Stimulated activated CD4-positive, alpha-beta T cell treated with anti-CD3 and anti-CD28 coated beads, Interleukin-12 subunit alpha, Interleukin-12 subunit beta, amount 100 ng/mL, for 48 hours (primary cell): ENCODE data around the gene NEB.
"Not testable (repeated sequence)": the region's sequence is repeated elsewhere in the genome, so short reads cannot be mapped to it uniquely, and the experiment has no call there.

Experiments
- DNase-seq, 3 donors: peaks; one replicate each; pipeline ENCODE4 v3.0.0-alpha.2; 2020; ENCODE audit warnings: low read depth in 2 of 3, low spot score in 1 of 3

Gene NEB

DNA sequence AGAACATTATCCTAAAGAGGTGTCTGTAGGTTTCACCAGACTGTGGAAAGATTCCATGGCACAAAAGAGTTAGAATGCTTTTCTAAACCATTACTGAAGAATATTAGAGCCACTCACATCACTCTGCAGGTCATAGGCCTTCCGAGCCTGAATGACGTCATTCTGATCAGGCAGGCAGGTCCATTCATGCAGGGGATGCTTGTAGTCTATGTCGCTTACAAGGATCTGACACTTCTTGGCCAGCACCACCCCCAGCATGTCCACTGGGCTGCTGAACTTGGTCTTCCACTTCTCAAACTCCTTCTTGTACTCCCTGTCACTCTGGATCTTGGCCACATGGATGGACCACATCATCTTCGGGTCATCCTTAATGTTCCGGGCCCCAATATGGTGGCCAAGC, 120.1 kb downstream of the NEB start:
- DNase-seq = no peak

DNA sequence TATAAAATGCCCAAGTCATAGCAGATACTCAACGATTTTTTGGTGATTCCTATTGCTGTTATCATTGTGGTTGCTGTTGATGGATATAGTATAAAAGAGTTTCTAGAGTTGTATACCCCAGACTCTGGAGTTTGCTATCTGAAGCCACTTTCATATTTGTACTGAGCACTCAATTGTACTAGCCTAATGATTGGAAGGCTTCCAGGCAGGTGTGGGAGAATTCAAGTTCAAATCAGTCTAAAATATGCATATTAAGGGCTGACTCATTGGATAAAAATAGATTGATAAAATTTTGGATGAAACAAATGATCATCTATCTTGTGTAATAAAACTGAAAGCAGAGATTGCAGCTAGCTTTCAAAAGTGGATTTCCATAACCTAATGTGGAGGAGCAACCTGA, 122.9 kb downstream of the NEB start:
- no peak for DNase-seq

DNA sequence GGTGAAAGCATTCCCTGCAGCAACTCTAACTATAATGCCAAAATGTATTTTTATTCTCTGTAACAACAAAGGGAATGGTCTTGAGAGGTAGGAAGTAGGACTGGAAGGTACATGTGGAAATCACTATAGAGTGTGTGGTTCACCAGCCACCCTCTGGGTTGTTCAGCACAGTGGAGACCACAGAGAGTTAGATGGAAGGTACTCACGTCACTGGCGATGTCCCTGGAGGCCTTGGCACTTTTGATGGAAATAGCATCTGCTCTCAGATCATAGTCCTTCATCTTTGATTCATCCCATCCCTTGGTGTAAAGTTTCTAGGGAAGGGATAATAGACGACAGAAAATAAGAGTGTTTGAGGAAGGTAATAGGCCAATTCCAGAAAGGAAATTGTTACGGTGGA, 124.0 kb downstream of the NEB start:
- DNase-seq = no peak

DNA sequence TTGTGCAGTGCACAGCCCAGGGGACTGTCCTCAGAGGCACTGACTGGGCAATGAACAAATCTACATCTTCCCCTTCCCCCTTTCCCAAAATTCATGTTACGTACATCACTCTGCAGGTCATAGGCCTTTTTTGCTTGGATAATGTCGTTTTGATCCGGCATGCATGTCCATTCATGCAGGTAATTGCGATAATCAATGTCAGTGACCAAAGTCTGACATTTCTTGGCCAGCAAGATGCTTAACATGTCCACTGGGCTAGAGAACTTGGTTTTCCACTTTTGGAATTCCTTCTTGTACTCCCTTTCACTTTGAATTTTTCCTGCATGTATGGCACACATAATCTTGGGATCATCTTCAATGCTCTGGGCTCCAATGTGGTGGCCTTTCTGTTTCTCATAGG, 124.6 kb downstream of the NEB start:
- DNase-seq = no peak

DNA sequence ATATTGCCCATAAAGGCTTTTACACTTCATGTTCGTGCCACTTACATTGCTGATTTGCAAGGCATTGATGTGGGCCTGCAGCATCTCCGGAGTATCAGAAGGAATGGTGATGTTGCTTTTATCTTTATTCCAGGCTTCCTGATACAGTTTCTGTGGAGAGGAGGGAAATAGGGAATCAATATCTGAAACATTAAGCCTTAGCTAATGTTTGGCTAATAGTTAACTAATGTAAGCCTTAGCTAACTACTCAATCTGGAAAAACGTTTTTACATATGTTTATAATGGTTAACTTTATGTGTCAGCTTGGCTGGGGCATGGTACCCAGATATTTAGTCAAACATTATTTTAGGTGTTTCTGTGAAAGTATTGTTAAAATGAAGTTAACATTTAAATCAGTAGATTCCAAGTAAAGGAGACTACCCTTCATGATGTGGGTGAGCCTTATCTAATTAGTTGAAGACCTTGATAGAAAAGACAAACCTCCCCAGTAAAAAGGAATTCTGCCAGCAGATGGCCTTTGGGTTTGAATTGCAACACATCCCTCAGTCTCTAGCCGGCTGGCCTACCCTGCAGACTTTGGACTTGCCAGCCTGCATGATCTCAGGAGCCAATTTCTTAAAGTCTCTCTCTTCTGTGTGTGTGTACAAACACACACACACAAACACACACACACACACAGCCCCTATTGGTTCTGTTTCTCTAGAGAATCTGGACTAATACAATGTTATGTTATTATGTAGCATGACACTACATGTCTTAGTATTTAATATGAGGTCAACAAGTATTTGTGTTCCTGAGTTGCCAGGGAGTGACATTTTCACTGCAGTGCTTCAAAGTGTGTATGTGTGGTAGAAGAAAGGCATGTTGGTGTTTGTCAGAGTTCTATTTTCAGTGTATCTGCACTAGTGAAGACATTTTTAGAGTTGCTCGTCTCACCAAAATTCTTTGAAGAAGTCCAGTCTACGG, 126.5 kb downstream of the NEB start:
- DNase-seq = not testable (repeated sequence)

DNA sequence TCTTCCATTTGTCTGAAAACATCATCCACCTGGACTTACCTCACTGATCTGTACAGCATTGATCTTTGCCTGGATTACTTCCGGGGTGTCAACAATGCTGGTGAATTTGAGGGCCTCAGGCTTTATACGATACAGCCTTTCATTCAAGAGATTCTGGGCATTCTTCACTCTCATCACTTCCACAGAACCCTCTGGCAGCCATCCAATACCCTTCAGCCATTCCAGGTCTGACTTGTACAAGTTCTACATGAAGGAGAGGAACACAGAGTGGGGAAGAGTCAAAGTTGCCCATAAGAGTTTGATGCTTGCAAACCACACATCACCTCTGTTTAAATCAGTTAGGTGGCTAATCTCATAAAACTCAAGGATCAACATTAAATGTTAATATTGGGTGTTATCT, 130.7 kb downstream of the NEB start:
- not testable (repeated sequence) for DNase-seq

DNA sequence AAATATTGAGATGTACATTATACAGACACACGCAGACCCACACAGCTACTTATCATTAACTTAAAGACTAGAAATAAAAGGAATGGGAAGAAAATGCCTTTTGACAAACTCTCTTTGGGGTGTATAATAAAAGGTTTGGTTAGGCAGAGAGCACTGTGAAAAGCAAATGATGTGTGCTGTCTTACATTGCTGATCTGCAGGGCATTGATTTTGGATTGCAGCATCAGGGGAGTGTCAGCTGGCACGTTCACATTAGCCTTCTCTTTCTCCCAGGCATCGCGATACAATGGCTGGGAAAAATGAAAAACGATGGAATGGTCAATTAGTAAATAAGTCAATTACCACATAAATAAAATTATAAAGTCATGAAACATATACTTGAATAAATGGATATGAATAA, 131.9 kb downstream of the NEB start:
- DNase-seq = not testable (repeated sequence)

DNA sequence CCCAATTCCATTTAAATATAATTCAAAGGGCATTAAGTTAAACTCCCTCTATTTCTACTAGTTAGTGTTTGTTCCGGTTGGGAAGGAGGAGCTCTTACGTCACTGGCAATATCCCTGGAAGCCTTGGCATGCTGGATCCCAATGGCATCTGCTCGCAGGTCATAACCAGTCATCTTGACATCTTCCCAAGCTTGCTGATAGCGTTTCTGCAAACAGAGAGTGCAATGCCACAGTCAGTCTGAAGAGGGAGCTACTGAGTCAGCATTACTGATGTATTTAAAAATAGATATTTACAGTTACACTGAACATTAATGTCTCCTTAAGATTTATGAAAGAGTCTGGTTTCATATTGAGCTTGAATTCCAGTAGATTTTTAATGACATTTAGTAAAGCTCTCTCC, 132.5 kb downstream of the NEB start:
- not testable (repeated sequence) for DNase-seq

DNA sequence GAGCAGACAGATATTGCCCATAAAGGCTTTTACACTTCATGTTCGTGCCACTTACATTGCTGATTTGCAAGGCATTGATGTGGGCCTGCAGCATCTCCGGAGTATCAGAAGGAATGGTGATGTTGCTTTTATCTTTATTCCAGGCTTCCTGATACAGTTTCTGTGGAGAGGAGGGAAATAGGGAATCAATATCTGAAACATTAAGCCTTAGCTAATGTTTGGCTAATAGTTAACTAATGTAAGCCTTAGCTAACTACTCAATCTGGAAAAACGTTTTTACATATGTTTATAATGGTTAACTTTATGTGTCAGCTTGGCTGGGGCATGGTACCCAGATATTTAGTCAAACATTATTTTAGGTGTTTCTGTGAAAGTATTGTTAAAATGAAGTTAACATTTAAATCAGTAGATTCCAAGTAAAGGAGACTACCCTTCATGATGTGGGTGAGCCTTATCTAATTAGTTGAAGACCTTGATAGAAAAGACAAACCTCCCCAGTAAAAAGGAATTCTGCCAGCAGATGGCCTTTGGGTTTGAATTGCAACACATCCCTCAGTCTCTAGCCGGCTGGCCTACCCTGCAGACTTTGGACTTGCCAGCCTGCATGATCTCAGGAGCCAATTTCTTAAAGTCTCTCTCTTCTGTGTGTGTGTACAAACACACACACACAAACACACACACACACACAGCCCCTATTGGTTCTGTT, 137.2 kb downstream of the NEB start:
- DNase-seq = not testable (repeated sequence)

DNA sequence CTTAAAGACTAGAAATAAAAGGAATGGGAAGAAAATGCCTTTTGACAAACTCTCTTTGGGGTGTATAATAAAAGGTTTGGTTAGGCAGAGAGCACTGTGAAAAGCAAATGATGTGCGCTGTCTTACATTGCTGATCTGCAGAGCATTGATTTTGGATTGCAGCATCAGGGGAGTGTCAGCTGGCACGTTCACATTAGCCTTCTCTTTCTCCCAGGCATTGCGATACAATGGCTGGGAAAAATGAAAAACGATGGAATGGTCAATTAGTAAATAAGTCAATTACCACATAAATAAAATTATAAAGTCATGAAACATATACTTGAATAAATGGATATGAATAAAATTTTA, 142.4 kb downstream of the NEB start:
- not testable (repeated sequence) for DNase-seq

DNA sequence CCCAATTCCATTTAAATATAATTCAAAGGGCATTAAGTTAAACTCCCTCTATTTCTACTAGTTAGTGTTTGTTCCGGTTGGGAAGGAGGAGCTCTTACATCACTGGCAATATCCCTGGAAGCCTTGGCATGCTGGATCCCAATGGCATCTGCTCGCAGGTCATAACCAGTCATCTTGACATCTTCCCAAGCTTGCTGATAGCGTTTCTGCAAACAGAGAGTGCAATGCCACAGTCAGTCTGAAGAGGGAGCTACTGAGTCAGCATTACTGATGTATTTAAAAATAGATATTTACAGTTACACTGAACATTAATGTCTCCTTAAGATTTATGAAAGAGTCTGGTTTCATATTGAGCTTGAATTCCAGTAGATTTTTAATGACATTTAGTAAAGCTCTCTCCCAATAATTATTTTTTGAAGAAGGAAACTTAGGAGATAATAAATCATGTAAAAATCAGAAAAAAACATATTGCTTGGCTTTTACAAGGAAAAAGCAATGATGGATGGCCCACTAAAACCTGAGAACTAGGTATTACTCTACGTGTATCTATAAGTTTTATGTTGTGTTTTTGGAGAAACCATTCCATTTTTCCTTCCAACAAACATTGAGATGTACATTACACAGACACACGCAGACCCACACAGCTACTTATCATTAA, 142.9 kb downstream of the NEB start:
- not testable (repeated sequence) for DNase-seq

DNA sequence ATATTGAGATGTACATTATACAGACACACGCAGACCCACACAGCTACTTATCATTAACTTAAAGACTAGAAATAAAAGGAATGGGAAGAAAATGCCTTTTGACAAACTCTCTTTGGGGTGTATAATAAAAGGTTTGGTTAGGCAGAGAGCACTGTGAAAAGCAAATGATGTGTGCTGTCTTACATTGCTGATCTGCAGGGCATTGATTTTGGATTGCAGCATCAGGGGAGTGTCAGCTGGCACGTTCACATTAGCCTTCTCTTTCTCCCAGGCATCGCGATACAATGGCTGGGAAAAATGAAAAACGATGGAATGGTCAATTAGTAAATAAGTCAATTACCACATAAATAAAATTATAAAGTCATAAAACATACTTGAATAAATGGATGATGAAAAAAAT, 153.0 kb downstream of the NEB start:
- not testable (repeated sequence) for DNase-seq

DNA sequence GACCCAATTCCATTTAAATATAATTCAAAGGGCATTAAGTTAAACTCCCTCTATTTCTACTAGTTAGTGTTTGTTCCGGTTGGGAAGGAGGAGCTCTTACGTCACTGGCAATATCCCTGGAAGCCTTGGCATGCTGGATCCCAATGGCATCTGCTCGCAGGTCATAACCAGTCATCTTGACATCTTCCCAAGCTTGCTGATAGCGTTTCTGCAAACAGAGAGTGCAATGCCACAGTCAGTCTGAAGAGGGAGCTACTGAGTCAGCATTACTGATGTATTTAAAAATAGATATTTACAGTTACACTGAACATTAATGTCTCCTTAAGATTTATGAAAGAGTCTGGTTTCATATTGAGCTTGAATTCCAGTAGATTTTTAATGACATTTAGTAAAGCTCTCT, 153.6 kb downstream of the NEB start:
- not testable (repeated sequence) for DNase-seq

DNA sequence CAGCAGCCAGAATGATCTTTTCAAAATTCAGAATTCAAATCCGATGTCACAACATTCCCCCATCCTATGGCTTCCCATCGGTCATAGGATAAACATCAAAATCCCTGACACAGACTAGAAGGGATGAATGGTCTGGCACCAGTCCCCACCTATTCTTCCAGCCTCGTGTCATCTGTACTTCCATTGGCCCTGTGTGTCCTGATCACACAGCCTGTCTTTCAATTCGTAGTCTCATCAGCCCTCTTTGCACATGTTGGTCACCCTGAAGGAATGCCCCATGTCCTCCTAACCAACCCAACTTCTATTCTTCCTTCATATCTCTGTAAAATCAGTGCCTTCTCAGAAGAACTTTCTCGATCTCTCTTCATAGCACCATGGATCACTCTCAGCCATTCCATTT, 157.2 kb downstream of the NEB start:
- DNase-seq = no peak

DNA sequence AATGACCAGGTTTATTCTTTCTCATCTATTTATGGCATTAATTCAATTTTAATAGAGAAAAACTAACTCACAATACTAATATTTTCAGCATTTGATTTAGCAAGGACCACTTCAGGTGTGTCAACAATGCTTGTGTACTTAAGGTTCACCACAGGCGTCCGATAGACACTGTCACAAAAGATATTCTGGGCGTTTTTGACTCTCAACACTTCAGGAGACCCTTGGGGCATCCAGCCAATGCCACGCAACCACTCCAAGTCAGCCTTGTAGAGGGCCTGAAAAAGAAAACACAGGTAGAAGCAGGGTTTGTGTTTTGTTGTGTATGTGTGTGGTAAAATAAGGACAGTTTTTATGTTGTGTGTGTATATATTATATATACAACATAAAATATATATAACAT, 158.2 kb downstream of the NEB start:
- DNase-seq = no peak

DNA sequence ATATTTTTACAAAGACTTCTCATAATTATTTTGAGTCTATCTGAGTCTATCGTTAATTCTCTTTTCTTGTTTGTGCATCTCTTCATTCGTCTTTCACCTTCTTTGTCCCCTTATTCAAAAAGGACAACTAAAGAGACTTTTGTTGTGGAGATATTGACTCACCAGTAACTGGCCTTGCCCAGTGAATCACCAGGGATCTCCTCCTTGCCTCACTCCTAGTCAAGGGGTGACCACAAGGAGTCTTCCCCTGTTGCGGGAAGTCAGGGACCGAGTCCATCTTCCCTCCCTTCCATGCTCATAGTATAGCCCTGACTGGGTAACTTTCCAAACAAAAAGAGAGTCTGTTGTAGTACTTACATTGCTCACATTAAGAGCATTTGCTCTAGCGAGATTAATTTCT, 158.9 kb downstream of the NEB start:
- DNase-seq = no peak

DNA sequence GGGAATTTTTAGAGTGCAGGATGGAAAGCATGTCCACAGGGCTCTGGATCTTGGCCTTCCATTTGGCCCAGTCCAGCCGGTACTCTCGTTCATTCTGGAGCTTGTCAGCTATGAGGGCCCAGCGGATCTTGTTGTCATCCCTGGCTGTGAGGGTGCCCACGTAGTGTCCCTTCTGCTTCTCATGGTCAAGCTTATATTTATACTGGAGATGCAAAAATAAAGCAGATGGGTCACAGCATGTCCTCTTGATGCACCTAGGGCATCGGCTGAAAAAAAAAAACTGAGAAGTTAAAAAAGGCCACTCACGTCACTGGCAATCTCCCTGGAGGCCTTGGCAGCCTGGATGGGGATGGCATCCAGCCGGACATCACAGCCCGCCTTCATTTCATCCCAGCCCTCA, 164.1 kb downstream of the NEB start:
- no peak for DNase-seq

DNA sequence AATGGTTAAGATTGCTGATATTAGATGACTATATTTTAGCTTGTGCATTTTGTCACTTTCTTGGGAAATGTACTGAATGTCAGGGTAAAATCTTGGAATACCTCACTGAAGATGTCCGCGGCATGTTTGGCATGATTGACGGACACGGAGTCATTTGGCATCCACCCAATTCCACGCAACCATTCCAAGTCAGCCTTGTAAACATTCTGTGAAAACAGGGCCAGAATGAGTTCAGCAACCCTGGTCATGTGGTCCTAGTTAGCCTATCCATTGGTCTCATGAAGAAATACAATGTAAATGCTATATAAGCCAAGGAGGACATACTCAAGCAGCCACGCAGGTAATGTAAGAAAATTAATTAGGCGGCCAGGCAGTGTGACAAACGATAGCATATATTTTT, 165.1 kb downstream of the NEB start:
- DNase-seq = no peak

DNA sequence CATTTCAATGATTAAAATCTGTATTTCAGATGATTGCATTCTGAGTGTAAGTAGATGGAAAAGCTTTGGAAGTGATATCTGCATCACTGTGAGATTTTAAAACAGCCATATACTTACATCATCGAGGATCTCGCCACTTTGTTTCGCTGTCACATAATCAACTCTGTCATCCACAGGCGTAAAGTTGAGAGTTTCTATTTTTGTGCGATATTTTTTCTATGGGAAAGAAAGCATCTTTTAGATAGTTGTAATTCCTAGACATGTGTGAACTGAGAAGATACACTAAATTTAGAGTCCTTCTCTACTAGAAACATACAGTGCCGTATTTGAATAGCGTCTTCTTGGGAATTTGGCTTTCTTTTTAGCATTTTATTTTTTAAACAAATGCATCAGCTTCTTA, 165.8 kb downstream of the NEB start:
- DNase-seq = no peak

DNA sequence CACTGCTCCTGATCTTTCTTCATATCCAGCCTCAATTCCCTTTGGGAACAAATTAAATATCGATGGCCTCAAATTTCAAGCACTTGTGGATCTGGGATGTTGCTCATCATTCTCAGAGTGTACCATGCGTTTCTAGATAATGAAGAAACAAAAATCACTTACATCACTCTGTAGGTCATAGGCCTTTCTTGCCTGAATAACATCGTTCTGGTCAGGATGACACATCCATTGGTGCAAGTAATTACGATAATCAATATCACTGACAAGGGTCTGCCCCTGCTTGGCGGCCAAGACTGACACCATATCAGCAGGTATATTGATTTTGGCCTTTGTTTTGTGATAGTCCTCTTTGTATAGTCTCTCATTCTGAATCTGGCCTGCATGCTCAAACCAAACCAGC, 167.3 kb downstream of the NEB start:
- no peak for DNase-seq

DNA sequence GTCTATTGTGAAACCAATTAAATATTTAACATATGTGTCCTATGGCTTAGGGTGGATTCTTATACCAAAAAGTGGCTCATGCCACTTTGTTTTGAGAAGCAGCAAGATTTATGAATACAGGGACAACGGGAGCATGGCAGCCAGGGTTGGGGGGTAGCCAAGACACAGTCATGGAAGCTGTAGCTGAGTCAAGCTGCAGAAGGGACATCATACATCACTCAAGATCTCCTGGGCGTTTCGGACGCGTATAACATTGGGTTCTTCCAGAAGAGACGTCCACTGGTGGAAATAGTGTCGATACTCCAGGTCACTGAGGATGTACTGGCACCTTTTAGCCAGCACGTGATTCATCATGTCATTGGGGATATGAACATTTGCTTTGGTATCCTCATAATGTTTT, 171.9 kb downstream of the NEB start:
- no peak for DNase-seq

DNA sequence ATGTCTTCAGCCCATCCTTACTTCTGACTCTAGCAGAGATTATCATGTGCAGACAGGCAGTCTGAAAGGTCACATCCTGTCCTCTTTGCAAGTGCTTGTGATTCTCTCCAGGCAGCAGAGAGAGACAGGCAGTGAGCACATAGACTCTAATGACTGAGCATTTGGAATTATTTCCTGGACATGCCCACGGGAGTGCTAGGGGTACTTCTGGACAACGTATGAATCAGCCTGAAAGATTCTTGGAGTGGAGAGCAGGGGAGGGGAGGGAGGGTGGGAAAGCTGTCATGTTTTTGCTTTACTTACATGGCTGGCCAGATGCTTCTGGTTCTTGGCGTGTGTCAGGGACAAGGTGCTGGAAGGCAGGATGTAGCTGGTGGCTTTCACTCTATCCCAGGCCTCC, 174.0 kb downstream of the NEB start:
- no peak for DNase-seq
